Neutrophil (primary cell): ENCODE measurements around the gene ARHGAP19.

Experiments
- H3K27ac ChIP-seq: fragments of 200-600 bp; sonication (generic); 2 replicates; pipeline ENCODE4 v1.5.1; 2016; ENCODE audit warnings: mild to moderate bottlenecking, moderate library complexity
- H3K27me3 ChIP-seq: fragments of 200-600 bp; sonication (generic); 2 replicates; pipeline ENCODE4 v1.6.0; 2016; ENCODE audit warnings: mild to moderate bottlenecking
- H3K36me3 ChIP-seq: fragments of 200-600 bp; sonication (generic); 2 replicates; pipeline ENCODE4 v1.5.1; 2017
- H3K4me1 ChIP-seq, 2 experiments: fragments of 200-600 bp in 1 of 2; sonication (generic) in 1 of 2; 1 replicate in 1 of 2; 2 replicates in 1 of 2; pipeline versions ENCODE4 v1.5.1 to v1.6.1; 2013 to 2016; ENCODE audit warnings: low read depth in 1 of 2, low read length in 1 of 2, mild to moderate bottlenecking in 1 of 2, moderate library complexity in 1 of 2; ENCODE audit not compliant: control insufficient read depth in 1 of 2, insufficient read depth in 1 of 2
- H3K4me3 ChIP-seq, 2 experiments: fragments of 200-600 bp in 1 of 2; sonication (generic) in 1 of 2; 1 replicate in 1 of 2; 2 replicates in 1 of 2; pipeline ENCODE4 v1.5.1; 2013 to 2016; ENCODE audit warnings: low read depth in 1 of 2, low read length in 1 of 2, mild to moderate bottlenecking in 1 of 2, moderate library complexity in 1 of 2
- H3K9me3 ChIP-seq: fragments of 200-600 bp; sonication (generic); 2 replicates; pipeline ENCODE4 v1.5.1; 2016
- CTCF ChIP-seq: fragments of 200-600 bp; sonication (generic); IDR thresholded peaks from 2 replicates; pipeline ENCODE4 v1.5.1; 2016; ENCODE audit warnings: antibody characterized with exemption

ARHGAP19 gene

GRCh38 chr10:97180363-97180755, 112.1 kb downstream of the ARHGAP19 start:
- no peak overlapping the region for H3K27ac ChIP-seq
- H3K4me1 ChIP-seq, result no peaks in the 10 kb centered on the region
- peaks cover 94% of the 10 kb centered on the region for H3K27me3 ChIP-seq
- no peaks in the 10 kb centered on the region for H3K36me3 ChIP-seq
- H3K4me3 ChIP-seq, result no peak overlapping the region
- TF ChIP-seq CTCF, result no peak
- H3K9me3 ChIP-seq, result no peaks in the 10 kb centered on the region

GRCh38 chr10:97179731-97180362, 112.6 kb downstream of the ARHGAP19 start:
- peaks cover 89% of the 10 kb centered on the region for H3K27me3 ChIP-seq
- H3K27ac ChIP-seq, result no peak overlapping the region
- H3K36me3 ChIP-seq, result no peaks in the 10 kb centered on the region
- H3K4me3 ChIP-seq, result no peak overlapping the region
- no peak for TF ChIP-seq CTCF
- H3K4me1 ChIP-seq, result no peaks in the 10 kb centered on the region
- H3K9me3 ChIP-seq, result no peaks in the 10 kb centered on the region

DNA sequence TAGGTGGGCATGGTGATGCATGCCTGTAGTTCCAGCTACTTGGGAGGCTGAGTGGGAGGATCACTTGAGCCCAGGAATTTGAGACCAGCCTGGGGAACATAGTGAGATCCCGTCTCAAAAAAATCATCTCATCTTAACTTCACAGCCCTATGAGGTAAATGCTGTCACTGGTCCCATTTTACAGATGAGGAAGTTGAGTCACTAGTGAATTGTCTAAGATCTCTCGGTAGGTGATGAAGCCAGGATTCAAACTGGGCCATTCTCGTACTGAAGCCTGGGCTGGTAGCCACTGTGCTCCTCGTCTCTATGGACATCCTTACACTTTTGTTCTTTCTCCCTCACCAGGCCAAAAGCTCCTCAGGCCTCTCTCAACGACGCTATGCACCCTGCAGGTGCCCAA, 113.1 kb downstream of the ARHGAP19 start:
- peaks cover 83% of the 10 kb centered on the region for H3K27me3 ChIP-seq
- no peaks in the 10 kb centered on the region for H3K9me3 ChIP-seq
- no peak for TF ChIP-seq CTCF
- H3K36me3 ChIP-seq, result no peaks in the 10 kb centered on the region
- H3K4me3 ChIP-seq, result no peak overlapping the region
- H3K4me1 ChIP-seq, result no peaks in the 10 kb centered on the region
- no peak overlapping the region for H3K27ac ChIP-seq

GRCh38 chr10:97178074-97178473, 114.4 kb downstream of the ARHGAP19 start:
- H3K27me3 ChIP-seq, result peaks cover 71% of the 10 kb centered on the region

GRCh38 chr10:97176226-97176625, 116.2 kb downstream of the ARHGAP19 start:
- Histone ChIP-seq H3K27ac (no peak overlapping the region), H3K27me3 (peaks cover 62% of the 10 kb centered on the region), H3K36me3 (no peaks in the 10 kb centered on the region), H3K4me1 (no peaks in the 10 kb centered on the region), H3K4me3 (no peak overlapping the region), H3K9me3 (no peaks in the 10 kb centered on the region)
- TF ChIP-seq CTCF, result no peak

More at GRCh38 chr10:97178074-97178473, 114.4 kb downstream of the ARHGAP19 start:
- no peak overlapping the region for H3K4me3 ChIP-seq
- no peaks in the 10 kb centered on the region for H3K36me3 ChIP-seq
- no peaks in the 10 kb centered on the region for H3K4me1 ChIP-seq
- H3K9me3 ChIP-seq, result no peaks in the 10 kb centered on the region
- H3K27ac ChIP-seq, result no peak overlapping the region
- TF ChIP-seq CTCF, result no peak
